T-cell (primary cell): Measurements from ENCODE around the gene SUSD3. TPM values are rescaled to one million over a fixed set of nuclear protein-coding genes. Genes with fewer than 3 reads are reported as not detected.

Experiments used
- ATAC-seq, 4 experiments: fragments of 200-7000 bp in 3 of 4; fragments of 150-1000 bp in 1 of 4; cut with Tn5 transposase; replicated peaks in 1 of 4; 1 replicate in 3 of 4; 2 replicates in 1 of 4; pipeline ENCODE4 v1.10.0; 2021; ENCODE audit warnings: moderate library complexity in 3 of 4, mild to moderate bottlenecking in 2 of 4, moderate number of reproducible peaks in 1 of 4
- CTCF ChIA-PET, 2 donors: fragments of 300-600 bp; sonication (Branson Sonifier 250); formaldehyde crosslinking; loops; one replicate each; lab custom pipeline; 2022; ENCODE audit warnings: antibody characterized with exemption in 2 of 2; lab: Charles Lee
- POLR2A ChIA-PET, 2 donors: fragments of 300-600 bp; sonication (Branson Sonifier 250); formaldehyde crosslinking; loops; one replicate each; lab custom pipeline; 2022; ENCODE audit warnings: antibody characterized with exemption in 2 of 2; lab: Charles Lee
- DNase-seq, 35 experiments: peaks; one replicate each; pipeline versions ENCODE4 v3.0.0 to v3.0.0-alpha.2; 2013 to 2023
- H3K27ac ChIP-seq: one replicate; pipeline ENCODE4 v1.5.1; 2013; ENCODE audit warnings: low read length
- H3K27me3 ChIP-seq, 2 experiments: replicated peaks in 1 of 2; 1 replicate in 1 of 2; 2 replicates in 1 of 2; pipeline versions ENCODE4 v1.6.1 to v1.7.0; 2013; ENCODE audit warnings: low read length in 1 of 2, mixed read lengths in 1 of 2; ENCODE audit not compliant: control insufficient read depth in 2 of 2, insufficient read depth in 2 of 2; ENCODE audit errors: extremely low read depth in 1 of 2
- H3K36me3 ChIP-seq, 2 donors: 1 replicate in 1 of 2; 2 replicates in 1 of 2; pipeline versions ENCODE4 v1.6.1 to v1.7.0; 2013; ENCODE audit warnings: low read length in 1 of 2; ENCODE audit not compliant: control insufficient read depth in 2 of 2, insufficient read depth in 1 of 2; ENCODE audit errors: extremely low read depth in 1 of 2
- H3K4me1 ChIP-seq, 2 experiments: 1 replicate in 1 of 2; 2 replicates in 1 of 2; pipeline versions ENCODE4 v1.6.1 to v1.7.0; 2013; ENCODE audit warnings: low read length in 2 of 2, mixed read lengths in 1 of 2; ENCODE audit not compliant: insufficient read depth in 2 of 2, control insufficient read depth in 1 of 2; ENCODE audit errors: extremely low read depth in 1 of 2
- H3K4me3 ChIP-seq, 2 donors: 1 replicate in 1 of 2; 2 replicates in 1 of 2; pipeline versions ENCODE4 v1.5.1 to v1.7.0; 2013; ENCODE audit warnings: mild to moderate bottlenecking in 2 of 2, low read length in 1 of 2, moderate library complexity in 1 of 2; ENCODE audit not compliant: control insufficient read depth in 1 of 2; ENCODE audit errors: extremely low read depth in 1 of 2
- H3K9me3 ChIP-seq: 2 replicates; pipeline ENCODE4 v1.7.0; 2013
- H3K27ac Mint-ChIP-seq, 2 donors: one replicate each; pipeline ENCODE4 v1.8.0; 2020 to 2021; ENCODE audit warnings: mild to moderate bottlenecking in 2 of 2, mixed read lengths in 2 of 2
- H3K27me3 Mint-ChIP-seq, 2 donors: one replicate each; pipeline ENCODE4 v1.8.0; 2021 to 2022; ENCODE audit warnings: mixed read lengths in 2 of 2
- H3K36me3 Mint-ChIP-seq: one replicate; pipeline ENCODE4 v1.8.0; 2021; ENCODE audit warnings: mixed read lengths
- H3K4me1 Mint-ChIP-seq, 3 donors: one replicate each; pipeline ENCODE4 v1.8.0; 2020 to 2022; ENCODE audit warnings: mixed read lengths in 3 of 3, mild to moderate bottlenecking in 1 of 3
- H3K4me3 Mint-ChIP-seq, 3 donors: one replicate each; pipeline ENCODE4 v1.8.0; 2020 to 2022; ENCODE audit warnings: mild to moderate bottlenecking in 3 of 3, mixed read lengths in 3 of 3, moderate library complexity in 3 of 3
- H3K9me3 Mint-ChIP-seq, 3 donors: one replicate each; pipeline ENCODE4 v1.8.0; 2020 to 2022; ENCODE audit warnings: mixed read lengths in 3 of 3
- WGBS: methylation state at CpG from one replicate; pipeline ENCODE4 v1.1.5; 2013; ENCODE audit warnings: missing lambda C conversion rate; ENCODE audit not compliant: insufficient coverage; 5-methylcytosine and 5-hydroxymethylcytosine counted together
- total RNA-seq, 35 experiments: library from RNA in 6 of 35; stranded (reverse) in 6 of 35; fragments of 120-200 nt in 1 of 35; gene quantifications; one replicate each; pipeline versions ENCODE4 v1.2.1 to v1.2.4 and lab custom pipeline; 2013 to 2026

Gene SUSD3
- total RNA-seq, 5 donors from 2014 or later (not counting 1 experiment from before 2014, with no cell fraction given): 39.6 to 79.2 (median 71.2) TPM

DNA sequence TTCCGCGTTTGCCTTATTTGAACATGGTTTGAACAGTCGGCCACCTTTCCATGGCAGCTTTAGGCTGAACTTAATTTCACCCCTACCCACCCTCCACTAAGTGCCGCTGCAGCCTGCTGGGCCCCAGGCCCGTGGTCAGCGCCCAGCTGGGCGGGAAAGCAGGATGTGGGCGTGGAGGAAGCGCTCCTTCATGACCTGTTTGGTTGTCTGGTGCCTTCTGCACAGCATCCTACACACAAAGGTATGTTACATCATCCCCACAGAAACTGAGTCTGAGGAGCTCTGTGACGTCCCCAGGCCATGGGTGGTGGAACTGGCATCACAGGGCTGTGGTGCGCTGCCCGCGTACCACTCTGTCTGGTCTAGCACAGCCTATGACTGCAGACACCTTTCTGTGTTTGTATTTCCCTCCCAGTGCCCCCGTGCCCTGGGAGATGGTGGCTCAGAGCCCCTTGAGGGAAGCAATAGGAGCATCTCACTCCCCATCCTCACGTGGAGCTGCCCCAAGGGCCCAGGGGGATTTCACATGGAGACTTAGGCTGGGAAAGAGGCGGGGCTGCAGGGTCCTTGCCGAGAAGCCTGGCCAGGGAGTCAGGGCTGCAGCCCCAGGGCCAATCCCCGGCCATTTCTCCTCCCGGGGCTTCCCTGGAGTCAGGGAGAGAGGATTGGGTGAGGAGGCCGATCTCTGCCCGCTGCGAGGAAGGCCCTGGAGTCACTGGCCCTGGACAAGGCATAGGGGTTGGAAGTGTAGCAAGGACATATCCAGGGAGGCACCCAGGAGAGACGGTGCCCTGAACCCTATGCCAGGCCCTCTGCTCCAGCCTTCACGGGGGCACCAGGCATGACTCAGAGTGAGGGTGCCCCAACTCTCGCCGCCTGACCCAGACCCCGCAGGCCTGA lies 37.5 kb upstream of the SUSD3 start:
- peak overlapping the region; percentile 67 for H3K27ac ChIP-seq

DNA sequence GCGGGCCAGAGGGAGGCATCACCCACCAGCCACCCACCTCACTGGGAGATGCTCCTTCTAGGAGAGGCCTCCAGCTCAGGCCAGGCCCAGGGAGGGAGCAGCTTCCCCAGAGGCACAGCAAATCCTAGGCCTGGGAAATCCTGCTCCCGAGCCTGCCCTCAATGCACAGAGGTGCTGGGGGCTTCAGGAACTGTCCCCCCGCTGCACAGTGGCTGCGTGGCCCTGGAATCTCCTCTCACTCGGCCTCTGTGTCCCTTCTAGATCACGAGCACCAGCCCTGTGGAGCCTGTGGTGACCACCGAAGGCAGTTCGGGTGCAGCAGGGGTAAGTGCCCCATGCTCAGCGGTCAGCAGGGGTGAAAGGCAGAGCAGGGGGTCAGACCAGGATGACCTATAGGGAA lies 36.4 kb upstream of the SUSD3 start:
- 95% methylated on average over 8 of the region's 9 CpGs for WGBS
- Mint-ChIP-seq H3K4me3 (peak overlapping the region in 1 of 3 donors; percentile 7), H3K9me3 (no peaks in the 10 kb centered on the region), H3K27me3 (no peaks in the 10 kb centered on the region), H3K36me3 (peaks cover 61% of the 10 kb centered on the region), H3K4me1 (peaks cover 75 to 86% (median 80%) of the 10 kb centered on the region in 3 donors), H3K27ac (peak overlapping the region; percentile 96 to 99)
- ATAC-seq (no peak), DNase-seq (no peak)
- Histone ChIP-seq H3K27ac (peak overlapping the region; percentile 67), H3K9me3 (no peaks in the 10 kb centered on the region), H3K36me3 (peaks cover 19 to 92% of the 10 kb centered on the region in 2 donors), H3K27me3 (no peaks in the 10 kb centered on the region), H3K4me3 (no peak overlapping the region), H3K4me1 (peaks cover 32 to 84% of the 10 kb centered on the region in 2 experiments)
- ChIA-PET CTCF (no interaction called here), POLR2A (no interaction called here)

More for the DNA sequence above, 37.5 kb upstream of the SUSD3 start:
- no peaks in the 10 kb centered on the region for H3K9me3 Mint-ChIP-seq
- 85% methylated on average over 10 of the region's 27 CpGs for WGBS
- ChIA-PET POLR2A (no interaction called here), CTCF (interaction anchor here in 1 of 2 donors (0.6 to 1.0 kb wide), 2 partner anchors 43 to 139 kb away, joined by 3 read pairs; no protein-coding TSS in a partner anchor)
- H3K27me3 Mint-ChIP-seq: no peaks in the 10 kb centered on the region
- H3K4me3 Mint-ChIP-seq: peak overlapping the region in 1 of 3 donors; percentile 28
- peak overlapping the region; percentile 96 to 99 for H3K27ac Mint-ChIP-seq
- ATAC-seq (peak in 2 of 4 experiments; percentile 24 to 91), DNase-seq (peak in 25 of 35 experiments; percentile 4 to 71 (median 54))
- H3K36me3 ChIP-seq: peaks cover 14 to 92% of the 10 kb centered on the region in 2 donors
- peaks cover 66 to 75% (median 69%) of the 10 kb centered on the region in 3 donors for H3K4me1 Mint-ChIP-seq
- no peak overlapping the region for H3K4me3 ChIP-seq
- H3K9me3 ChIP-seq: no peaks in the 10 kb centered on the region
- peaks cover 61% of the 10 kb centered on the region for H3K36me3 Mint-ChIP-seq
- peaks cover 21 to 74% of the 10 kb centered on the region in 2 experiments for H3K4me1 ChIP-seq
- H3K27me3 ChIP-seq: no peaks in the 10 kb centered on the region

DNA sequence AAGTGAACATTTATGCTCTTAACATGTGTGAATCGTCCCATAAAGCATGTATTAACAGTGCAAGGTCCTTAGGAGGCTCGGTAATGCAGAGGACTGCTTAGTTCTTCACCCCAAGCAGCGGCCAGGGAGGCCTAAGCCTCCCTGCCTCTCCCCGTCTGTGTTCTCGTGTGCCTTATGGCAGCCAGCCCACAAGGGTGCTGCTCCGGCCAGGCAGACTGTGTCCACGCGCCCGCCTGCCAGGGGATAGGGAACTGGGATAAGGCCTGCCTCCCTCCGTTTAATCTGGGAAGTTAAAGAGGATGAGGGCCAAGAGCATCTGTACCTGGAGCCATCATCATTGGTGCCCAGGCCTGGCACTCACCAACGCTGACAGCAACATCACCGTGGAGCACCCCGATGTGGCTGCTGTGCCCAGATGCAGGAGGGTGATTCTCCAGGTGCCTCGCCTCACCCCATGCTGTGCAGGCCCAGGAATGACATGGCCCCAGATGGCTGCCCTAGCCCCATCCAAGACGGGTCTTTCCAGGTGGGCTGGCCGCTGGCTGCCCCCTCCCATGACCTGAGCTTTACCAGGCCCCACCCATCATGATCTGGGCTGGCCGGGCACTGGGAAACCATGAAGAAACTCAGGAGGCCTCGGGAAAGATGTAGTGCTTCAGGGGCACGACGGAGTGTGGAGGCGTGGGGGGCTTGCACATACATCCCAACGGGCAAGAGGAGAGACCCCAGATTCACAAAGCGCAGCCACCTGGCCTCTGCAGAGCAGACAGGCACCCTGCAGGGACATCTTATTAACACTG lies 35.6 kb upstream of the SUSD3 start:
- ATAC-seq (no peak), DNase-seq (no peak)
- peak overlapping the region in 1 of 3 donors; percentile 68 for H3K4me3 Mint-ChIP-seq
- peaks cover 84 to 91% (median 84%) of the 10 kb centered on the region in 3 donors for H3K4me1 Mint-ChIP-seq
- H3K9me3 Mint-ChIP-seq: no peaks in the 10 kb centered on the region
- Histone ChIP-seq H3K4me3 (no peak overlapping the region), H3K4me1 (peaks cover 39 to 86% of the 10 kb centered on the region in 2 experiments), H3K9me3 (no peaks in the 10 kb centered on the region), H3K36me3 (peaks cover 20 to 86% of the 10 kb centered on the region in 2 donors), H3K27ac (peak overlapping the region; percentile 67), H3K27me3 (no peaks in the 10 kb centered on the region)
- 96% methylated on average over 21 of the region's 23 CpGs for WGBS
- no peaks in the 10 kb centered on the region for H3K27me3 Mint-ChIP-seq
- POLR2A ChIA-PET: interaction anchor here in 1 of 2 donors (0.7 kb wide), 1 partner anchor 8 kb away, joined by 5 read pairs; no protein-coding TSS in a partner anchor
- peak overlapping the region; percentile 96 to 99 for H3K27ac Mint-ChIP-seq
- CTCF ChIA-PET: no interaction called here
- H3K36me3 Mint-ChIP-seq: peaks cover 58% of the 10 kb centered on the region

DNA sequence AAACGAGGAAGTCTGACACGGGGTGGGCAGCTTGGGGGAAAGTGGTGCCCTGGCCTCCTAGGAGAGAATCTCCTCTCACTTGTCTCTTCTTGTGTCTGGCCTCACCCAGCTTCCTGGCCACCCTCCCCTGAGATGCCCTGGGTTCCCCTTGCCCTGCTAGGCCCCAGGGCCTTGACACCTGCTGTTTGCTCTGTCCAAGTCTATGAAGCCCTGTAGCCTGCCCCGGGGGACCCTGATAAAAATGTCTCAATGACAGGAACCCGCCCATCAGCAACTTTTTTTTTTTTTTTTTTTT lies 35.0 kb upstream of the SUSD3 start:
- peak overlapping the region; percentile 96 to 99 for H3K27ac Mint-ChIP-seq
- WGBS: 85% methylated on average over 2 of the region's 4 CpGs

DNA sequence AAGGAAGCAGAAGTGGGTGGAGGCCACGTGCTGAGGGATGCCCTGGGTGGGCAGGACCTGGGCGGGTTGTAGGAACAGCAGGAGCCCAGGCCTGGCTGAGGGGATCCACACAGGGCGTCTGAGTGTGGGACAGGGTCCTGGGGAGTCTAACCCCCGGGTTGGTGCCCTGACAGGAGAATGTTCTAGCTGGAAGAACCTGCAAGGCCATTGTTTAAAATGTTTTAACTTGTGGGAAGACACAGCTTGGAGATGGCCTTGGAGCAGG lies 33.9 kb upstream of the SUSD3 start:
- no peak overlapping the region for H3K4me3 ChIP-seq
- H3K36me3 ChIP-seq: peaks cover 19 to 73% of the 10 kb centered on the region in 2 donors
- no peaks in the 10 kb centered on the region for H3K27me3 ChIP-seq
- no peak for ATAC-seq
- H3K27ac ChIP-seq: peak overlapping the region; percentile 92
- WGBS: 61% methylated on average over 4 of the region's 4 CpGs
- Mint-ChIP-seq H3K4me1 (peaks cover 81 to 93% (median 84%) of the 10 kb centered on the region in 3 donors), H3K36me3 (peaks cover 53% of the 10 kb centered on the region), H3K27me3 (no peaks in the 10 kb centered on the region), H3K27ac (peak overlapping the region; percentile 96 to 99), H3K4me3 (peak overlapping the region in 1 of 3 donors; percentile 68), H3K9me3 (no peaks in the 10 kb centered on the region)
- peaks cover 48 to 99% of the 10 kb centered on the region in 2 experiments for H3K4me1 ChIP-seq
- no peaks in the 10 kb centered on the region for H3K9me3 ChIP-seq
- ChIA-PET CTCF (interaction anchor here in 1 of 2 donors (1.1 kb wide), 1 partner anchor 84 kb away, joined by 3 read pairs; no protein-coding TSS in a partner anchor), POLR2A (no interaction called here)
- no peak for DNase-seq

More for the DNA sequence above, 35.0 kb upstream of the SUSD3 start:
- Mint-ChIP-seq H3K36me3 (peaks cover 58% of the 10 kb centered on the region), H3K4me3 (peak overlapping the region in 2 of 3 donors; percentile 28 to 68), H3K9me3 (no peaks in the 10 kb centered on the region), H3K4me1 (peaks cover 84 to 92% (median 84%) of the 10 kb centered on the region in 3 donors), H3K27me3 (no peaks in the 10 kb centered on the region)
- DNase-seq: no peak
- Histone ChIP-seq H3K36me3 (peaks cover 20 to 81% of the 10 kb centered on the region in 2 donors), H3K4me1 (peaks cover 42 to 90% of the 10 kb centered on the region in 2 experiments), H3K27ac (no peak overlapping the region), H3K4me3 (no peak overlapping the region), H3K27me3 (no peaks in the 10 kb centered on the region), H3K9me3 (no peaks in the 10 kb centered on the region)
- ATAC-seq: no peak
- CTCF ChIA-PET: interaction anchor here in 1 of 2 donors (0.7 kb wide), 2 partner anchors 34 to 43 kb away, joined by 3 read pairs; no protein-coding TSS in a partner anchor
- POLR2A ChIA-PET: interaction anchor here in 1 of 2 donors (0.7 kb wide), 1 partner anchor 8 kb away, joined by 5 read pairs; no protein-coding TSS in a partner anchor
